HG03060 (cell line): ENCODE measurements around the gene DNAAF8.

ENCODE experiments used
- ATAC-seq: cut with Tn5 transposase; IDR thresholded peaks from one replicate; pipeline ENCODE4 v1.9.1; 2021; ENCODE audit warnings: low read depth, moderate number of reproducible peaks; ENCODE audit not compliant: unreplicated experiment

The DNAAF8 gene

GRCh38 chr16:4797805-4798252 lies 63.5 kb downstream of the DNAAF8 start:
- no peak for ATAC-seq

GRCh38 chr16:4798456-4798855 lies 64.1 kb downstream of the DNAAF8 start:
- ATAC-seq, result no peak
